Raji (cell line): ENCODE results near the gene RRP9.

ENCODE experiments used
- POLR2A ChIP-seq: IDR thresholded peaks from 2 replicates; pipeline ENCODE4 v1.6.1; 2011; ENCODE audit warnings: low read depth, low read length, control low read depth; ENCODE audit not compliant: insufficient read depth

RRP9 gene, protein sequence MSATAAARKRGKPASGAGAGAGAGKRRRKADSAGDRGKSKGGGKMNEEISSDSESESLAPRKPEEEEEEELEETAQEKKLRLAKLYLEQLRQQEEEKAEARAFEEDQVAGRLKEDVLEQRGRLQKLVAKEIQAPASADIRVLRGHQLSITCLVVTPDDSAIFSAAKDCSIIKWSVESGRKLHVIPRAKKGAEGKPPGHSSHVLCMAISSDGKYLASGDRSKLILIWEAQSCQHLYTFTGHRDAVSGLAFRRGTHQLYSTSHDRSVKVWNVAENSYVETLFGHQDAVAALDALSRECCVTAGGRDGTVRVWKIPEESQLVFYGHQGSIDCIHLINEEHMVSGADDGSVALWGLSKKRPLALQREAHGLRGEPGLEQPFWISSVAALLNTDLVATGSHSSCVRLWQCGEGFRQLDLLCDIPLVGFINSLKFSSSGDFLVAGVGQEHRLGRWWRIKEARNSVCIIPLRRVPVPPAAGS

DNA sequence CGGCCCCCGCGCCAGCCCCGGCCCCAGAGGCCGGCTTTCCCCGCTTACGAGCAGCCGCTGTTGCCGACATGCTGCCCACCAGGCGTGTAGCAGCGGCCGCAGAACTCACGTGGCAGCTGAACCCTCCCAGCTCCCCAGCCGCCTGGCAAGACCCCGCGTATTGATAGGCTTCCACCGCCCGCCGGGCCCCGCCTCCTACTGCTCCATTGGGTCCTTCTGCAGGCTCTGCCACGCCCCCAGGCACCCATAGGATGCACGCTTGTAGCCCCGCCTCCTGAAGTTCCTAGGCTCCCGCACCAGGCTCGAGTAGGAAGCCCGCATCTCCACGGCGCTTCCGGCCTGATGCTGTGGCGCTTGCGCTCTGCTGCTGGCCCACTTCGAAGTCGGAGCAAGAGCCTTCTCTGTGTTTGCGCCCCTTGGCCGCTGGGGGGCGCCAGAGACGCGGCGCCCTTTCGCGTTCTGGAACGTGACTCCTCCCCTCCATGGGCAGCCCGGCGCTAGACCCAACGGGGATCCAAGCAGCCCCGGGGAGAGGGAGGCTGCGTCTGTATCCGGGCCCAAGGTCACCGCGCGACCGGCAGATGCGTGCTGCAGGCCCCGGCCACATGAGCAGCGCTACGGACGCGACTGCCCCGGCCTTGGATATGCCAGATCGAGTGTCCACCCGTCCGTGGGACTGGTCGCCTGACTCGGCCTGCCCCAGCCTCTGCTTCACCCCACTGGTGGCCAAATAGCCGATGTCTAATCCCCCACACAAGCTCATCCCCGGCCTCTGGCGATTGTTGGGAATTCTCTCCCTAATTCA lies at the start of gene RRP9, which contains the start of gene PARP3:
Gene RRP9, minus strand, starts transcription at position 107 of the 805 bp plus-strand sequence. Its CDS starts 37 bp downstream, at position 70.
Gene PARP3, plus strand, starts transcription at position 566 of the 805 bp plus-strand sequence. CDS start 993 bp downstream, outside the sequence.
- peak; percentile 75 for TF ChIP-seq POLR2A

DNA sequence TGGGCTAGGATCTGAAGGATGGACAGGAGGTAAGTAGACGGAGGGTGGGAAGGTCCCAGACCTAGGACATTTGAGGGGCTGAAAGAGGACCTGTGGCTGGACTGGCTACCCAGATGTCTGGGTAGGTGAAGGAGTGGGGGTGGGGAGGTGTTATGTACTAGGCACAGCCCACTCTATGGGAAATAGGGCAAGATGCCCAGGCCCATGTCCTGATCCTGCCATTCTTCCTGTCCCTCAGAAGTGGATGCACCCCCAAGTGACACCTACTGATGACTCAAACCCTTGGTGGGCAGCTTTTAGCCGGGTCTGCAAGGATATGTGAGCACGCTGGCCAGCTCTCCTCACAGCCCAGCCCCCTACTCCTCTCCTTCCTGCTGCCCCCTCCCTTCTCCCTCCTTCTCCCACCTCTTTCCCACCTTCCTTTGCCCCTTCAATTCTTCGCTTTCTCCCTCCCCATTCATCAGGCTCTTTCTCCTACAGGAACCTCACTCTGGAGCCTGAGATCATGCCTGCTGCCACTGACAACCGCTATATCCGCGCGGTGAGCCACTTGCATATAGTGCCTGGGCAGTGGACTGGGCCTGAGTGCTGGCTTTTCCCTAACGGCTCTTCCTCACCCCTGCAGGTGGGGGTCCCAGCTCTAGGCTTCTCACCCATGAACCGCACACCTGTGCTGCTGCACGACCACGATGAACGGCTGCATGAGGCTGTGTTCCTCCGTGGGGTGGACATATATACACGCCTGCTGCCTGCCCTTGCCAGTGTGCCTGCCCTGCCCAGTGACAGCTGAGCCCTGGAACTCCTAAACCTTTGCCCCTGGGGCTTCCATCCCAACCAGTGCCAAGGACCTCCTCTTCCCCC lies 46.8 kb upstream of the RRP9 start:
- TF ChIP-seq POLR2A = no peak

DNA sequence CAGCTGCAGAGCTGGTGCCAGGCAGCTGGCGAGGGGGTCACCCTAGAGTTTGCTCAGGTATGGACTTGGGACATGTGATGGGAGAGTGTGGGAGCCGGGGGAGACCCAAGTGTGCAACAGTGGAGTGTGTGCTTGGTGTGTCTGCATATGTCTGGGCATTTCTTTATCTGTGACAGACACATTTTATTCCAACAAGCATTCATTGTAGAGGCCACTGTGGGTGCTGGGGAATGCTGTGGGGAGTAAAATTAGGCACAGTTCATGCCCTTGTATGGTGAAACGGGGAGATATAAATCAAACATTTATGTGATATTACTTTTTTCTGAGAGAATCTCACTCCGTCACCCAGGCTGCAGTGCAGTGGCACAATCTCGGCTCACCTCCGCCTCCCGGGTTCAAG lies 45.9 kb upstream of the RRP9 start:
- TF ChIP-seq POLR2A = no peak

DNA sequence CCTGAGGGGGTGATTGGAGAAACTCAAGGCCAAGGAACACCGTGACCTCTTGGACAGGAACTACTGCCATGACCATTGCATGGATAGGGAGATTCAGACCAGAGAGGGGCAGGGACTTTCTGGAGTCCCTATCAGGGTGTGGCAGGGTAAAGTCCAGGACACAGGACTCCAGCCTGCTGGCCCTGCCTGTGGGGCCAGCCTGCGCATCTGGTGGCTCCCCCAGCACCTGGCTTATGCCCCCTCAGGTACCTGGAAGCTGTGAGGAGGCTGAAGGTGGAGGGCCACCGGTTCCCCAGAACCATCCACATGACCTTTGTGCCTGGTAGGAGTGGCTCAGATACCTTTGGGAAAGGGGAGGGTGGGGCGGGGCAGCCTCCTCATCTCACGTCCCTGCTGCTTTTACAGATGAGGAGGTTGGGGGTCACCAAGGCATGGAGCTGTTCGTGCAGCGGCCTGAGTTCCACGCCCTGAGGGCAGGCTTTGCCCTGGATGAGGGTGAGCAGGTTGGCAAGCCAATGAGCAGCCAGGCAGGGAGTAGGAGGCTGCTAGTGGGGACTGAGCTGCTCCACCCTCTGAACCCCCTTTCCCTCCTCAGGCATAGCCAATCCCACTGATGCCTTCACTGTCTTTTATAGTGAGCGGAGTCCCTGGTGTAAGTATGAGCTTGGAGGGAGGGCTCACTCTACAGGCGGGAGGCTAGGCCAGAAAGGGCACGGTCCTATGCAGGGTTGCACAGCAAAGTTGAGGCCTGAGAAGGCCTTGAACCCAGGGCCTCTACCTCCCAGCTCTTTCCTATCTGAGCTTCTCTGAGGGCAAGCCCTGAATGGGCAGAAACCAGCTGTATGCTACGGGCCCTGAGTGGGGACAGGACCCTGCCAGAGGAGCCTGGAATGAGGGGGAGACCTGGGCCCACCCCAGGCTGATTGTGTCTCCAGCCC lies 44.6 kb upstream of the RRP9 start:
- TF ChIP-seq POLR2A = 0 out of 2 replicates have a peak, but pooled peaks have one; percentile 7

DNA sequence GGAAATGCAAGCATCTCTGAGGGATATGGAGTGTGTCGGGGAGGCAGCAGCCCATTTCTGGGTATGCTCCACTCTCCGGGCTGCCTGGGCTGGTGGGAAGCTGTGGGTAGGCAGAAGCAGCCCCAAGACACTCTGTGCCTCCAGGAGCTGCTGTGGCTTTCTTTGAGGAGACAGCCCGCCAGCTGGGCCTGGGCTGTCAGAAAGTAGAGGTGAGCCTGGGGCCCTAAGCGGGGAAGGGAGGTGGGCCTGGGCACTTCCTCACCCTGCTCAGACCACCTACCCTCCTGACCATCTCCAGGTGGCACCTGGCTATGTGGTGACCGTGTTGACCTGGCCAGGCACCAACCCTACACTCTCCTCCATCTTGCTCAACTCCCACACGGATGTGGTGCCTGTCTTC lies 43.4 kb upstream of the RRP9 start:
- TF ChIP-seq POLR2A = no peak

DNA sequence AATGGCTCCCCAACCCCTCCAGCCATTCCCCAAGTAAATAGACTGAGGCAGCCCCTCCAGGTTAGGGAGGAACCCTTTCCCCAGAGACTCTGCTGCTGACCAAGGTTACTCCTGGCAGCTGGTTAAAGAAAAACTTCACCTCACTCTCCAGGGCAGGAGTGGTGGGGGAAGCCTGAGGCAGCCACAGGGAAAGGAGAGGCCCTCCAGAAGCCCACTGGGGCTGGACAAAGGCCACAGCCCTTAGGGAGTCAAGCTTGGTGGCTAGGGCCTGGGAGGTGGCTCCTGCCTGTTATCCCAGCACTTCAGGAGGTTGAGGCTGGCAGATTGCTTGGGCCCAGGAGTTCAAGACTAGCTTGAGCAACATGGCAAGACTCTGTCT lies 42.6 kb upstream of the RRP9 start:
- TF ChIP-seq POLR2A = no peak

DNA sequence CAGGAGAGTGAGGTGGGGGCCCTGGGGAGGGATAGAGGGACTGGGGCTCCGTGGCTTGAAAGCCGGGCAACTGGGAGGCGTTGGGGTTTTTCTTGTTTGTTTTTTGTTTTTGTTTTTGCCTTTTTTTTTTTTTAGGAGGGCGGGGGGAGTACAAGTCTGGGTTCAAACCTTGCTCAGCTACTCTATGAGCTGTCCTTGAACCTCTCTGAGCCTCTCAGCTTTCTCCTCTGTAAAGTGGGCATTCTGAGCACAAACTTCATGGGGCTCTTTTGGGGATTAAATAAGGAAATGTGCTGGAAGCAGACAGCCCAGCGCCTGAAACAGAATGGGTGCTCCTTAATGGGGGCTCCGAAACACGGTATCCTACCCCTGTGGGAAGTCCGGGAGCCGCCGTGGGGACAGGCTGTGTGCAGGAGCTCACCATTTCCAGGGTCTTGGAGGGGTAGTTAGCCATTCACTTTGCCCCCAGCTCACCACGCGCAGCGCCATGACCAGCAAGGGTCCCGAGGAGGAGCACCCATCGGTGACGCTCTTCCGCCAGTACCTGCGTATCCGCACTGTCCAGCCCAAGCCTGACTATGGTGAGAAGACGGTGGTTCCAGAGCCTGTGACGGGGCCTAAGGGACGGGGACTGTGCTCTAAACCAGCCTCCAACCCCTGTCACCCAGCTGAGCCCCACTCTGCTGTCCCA lies 42.0 kb upstream of the RRP9 start:
- TF ChIP-seq POLR2A = no peak

DNA sequence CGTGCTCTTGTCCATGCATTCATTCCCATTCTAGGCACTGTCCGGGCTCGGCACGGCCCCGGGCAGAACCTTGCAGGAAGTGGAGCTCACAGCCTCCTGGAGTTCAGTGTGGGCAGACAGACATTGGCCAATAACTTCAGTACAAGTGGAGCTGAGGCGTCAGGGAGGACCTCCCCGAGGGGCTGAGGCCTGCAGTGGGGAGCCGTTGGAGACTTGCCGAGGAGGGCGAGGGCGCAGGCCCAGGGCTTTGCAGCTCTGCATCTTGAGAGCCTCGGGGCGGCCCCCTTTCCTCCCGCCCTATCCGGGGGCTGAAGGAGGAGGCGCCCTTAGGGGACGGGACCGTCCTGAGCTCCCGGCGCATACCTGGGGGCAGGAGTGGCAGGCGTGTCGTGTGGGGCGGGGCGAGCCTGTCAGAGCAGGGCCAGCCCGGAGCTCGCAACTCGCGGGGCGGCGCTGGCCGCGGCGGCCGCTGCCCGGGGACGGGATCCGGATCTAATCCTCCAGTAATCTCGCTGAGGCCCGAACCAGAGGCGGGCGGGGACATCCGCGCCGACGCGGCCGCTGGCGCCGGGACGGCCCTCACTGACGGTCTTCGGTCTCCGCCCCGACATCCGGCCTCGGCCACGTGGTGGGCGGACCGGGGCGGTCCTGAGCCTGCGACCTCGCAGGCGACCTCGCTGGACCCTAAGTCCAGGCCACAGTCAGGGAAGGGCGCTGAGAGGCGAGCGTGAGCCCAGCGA lies 41.3 kb upstream of the RRP9 start, which contains the start of gene ACY1:
Gene ACY1, plus strand, starts transcription at position 698 of the 740 bp plus-strand sequence. CDS start 530 bp downstream, outside the sequence.
- TF ChIP-seq POLR2A = peak; percentile 74

DNA sequence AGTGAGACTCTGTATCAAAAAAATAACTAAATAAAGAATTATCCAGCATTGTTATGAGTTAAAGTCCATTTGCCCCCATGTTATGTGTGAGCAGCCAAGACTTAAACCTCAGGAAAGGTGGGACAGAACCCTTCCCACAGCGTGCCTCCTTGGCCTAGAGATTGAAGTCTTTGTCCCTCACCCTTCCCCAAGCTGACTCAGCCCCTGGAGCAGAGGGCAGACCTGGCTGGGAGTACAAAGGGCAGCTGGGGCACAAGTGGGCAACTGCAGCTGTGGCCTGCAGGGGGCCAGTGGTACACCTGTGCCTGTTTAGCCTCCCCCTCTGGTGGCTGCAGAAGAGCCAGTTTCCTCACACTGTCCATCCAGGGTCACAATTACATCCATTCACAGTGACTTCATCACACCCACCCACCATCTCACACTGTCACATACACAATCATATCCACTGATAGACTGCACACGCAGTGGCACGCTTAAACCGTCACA lies 40.7 kb upstream of the RRP9 start:
- TF ChIP-seq POLR2A = no peak; the same call in 1 of the 2 replicates

DNA sequence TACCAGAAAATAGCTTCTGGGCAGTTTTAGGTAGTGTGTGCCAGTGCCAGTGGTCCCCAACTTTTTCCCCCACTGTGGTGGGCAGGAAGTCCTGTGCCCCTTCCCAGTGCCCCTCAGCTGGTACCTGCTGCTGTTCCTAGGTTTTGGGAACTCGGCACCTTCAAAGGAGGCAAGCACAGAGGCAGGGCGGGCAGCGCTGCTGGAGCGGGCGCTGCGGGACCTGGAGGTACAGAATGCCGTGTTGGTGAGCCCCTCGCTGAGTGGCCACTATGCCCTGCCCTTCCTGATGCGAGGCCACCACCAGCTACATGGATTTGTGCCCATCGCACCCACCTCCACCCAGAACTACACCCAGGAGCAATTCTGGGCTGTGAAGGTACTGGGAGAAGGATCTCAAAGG lies 38.5 kb upstream of the RRP9 start:
- no peak for TF ChIP-seq POLR2A

DNA sequence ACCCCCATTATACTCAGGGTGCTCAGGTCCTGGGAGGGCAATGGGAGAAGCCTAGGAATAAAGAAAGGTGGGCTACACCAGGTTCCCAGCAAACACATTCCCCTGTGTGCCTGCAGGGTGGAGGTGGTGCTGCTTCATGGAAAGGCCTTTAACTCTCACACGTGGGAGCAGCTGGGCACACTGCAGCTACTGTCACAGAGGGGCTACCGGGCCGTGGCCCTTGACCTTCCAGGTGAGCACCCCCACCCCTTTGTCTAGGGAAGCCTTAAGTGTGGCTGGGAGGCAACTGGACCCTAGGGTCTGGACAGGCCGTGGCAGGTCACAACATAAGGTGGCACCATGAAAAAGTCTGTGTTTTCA lies 36.4 kb upstream of the RRP9 start:
- no peak for TF ChIP-seq POLR2A

DNA sequence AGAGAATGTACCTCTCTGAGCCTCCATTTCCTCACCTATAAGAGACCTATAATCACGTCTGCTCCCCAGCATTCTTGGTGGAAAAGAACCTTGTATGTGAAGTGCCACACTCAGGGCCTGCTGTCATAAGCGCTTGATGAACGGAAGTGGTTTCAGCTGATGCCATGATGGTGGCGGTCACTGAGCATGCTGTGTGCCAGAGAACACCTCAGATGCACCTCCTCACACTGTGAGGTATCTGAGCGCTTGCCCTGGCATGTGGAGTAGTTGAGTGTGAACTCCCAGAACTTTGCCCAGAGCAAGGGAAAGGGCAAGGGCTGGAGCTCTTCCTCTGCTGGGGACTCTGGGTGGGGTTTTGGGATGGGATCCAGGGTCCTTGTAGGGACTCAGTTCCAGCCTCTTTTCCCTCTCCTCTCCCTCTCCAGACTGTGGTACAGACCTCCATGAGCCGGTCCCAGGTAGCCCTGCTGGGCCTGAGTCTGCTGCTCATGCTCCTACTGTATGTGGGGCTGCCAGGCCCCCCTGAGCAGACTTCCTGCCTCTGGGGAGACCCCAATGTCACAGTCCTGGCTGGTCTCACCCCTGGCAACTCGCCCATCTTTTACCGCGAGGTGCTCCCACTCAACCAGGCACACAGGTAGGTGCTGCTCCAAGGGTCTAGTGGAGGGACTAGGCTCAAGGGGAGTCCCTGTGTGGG lies 35.9 kb upstream of the RRP9 start:
- TF ChIP-seq POLR2A = no peak
